ENCODE data around the gene EZH1. TPM values are rescaled to one million over a fixed set of nuclear protein-coding genes. Genes with fewer than 3 reads are reported as not detected.

Gene EZH1
- total and polyA plus RNA-seq, 9 donors, result 15.6 to 21.8 (median 18.2) TPM

GRCh38 chr17:42699415-42699740, 45.5 kb downstream of the EZH1 start:
- Histone ChIP-seq H3K4me3 (ENCODE audit: low read length) (no peak overlapping the region), H3K27me3 (ENCODE audit: control insufficient read depth, insufficient read depth, low read length) (no peaks in the 10 kb centered on the region), H3K27ac (ENCODE audit: low read length) (no peak overlapping the region), H3K4me1 (ENCODE audit: control insufficient read depth, insufficient read depth, low read length) (peaks cover 8% of the 10 kb centered on the region), H3K36me3 (ENCODE audit: control insufficient read depth, insufficient read depth, low read length) (peaks cover 70% of the 10 kb centered on the region), H3K9me3 (replicated peaks; ENCODE audit: control insufficient read depth, low read depth, low read length) (no peaks in the 10 kb centered on the region)
- DNase-seq, result no peak
- 41% methylated on average over 2 of the region's 4 CpGs for WGBS (ENCODE audit: insufficient coverage)

GRCh38 chr17:42698736-42699414, 46.0 kb downstream of the EZH1 start:
- peaks cover 67% of the 10 kb centered on the region for H3K36me3 ChIP-seq (ENCODE audit: control insufficient read depth, insufficient read depth, low read length)
- no peak overlapping the region for H3K27ac ChIP-seq (ENCODE audit: low read length)
- no peak overlapping the region for H3K4me3 ChIP-seq (ENCODE audit: low read length)
- no peaks in the 10 kb centered on the region for H3K27me3 ChIP-seq (ENCODE audit: control insufficient read depth, insufficient read depth, low read length)
- H3K9me3 ChIP-seq (replicated peaks; ENCODE audit: control insufficient read depth, low read depth, low read length), result no peaks in the 10 kb centered on the region
- peaks cover 8% of the 10 kb centered on the region for H3K4me1 ChIP-seq (ENCODE audit: control insufficient read depth, insufficient read depth, low read length)
- 33% methylated on average over 2 of the region's 2 CpGs for WGBS (ENCODE audit: insufficient coverage)
- DNase-seq, result peak; percentile 60

GRCh38 chr17:42697108-42697811, 47.6 kb downstream of the EZH1 start:
- Histone ChIP-seq H3K4me1 (ENCODE audit: control insufficient read depth, insufficient read depth, low read length) (peaks cover 8% of the 10 kb centered on the region), H3K4me3 (ENCODE audit: low read length) (no peak overlapping the region), H3K27me3 (ENCODE audit: control insufficient read depth, insufficient read depth, low read length) (no peaks in the 10 kb centered on the region), H3K27ac (ENCODE audit: low read length) (no peak overlapping the region), H3K36me3 (ENCODE audit: control insufficient read depth, insufficient read depth, low read length) (peaks cover 58% of the 10 kb centered on the region), H3K9me3 (replicated peaks; ENCODE audit: control insufficient read depth, low read depth, low read length) (no peaks in the 10 kb centered on the region)
- WGBS (ENCODE audit: insufficient coverage), result 96% methylated on average over 15 of the region's 19 CpGs
- DNase-seq, result no peak

- no peaks in the 10 kb centered on the region for H3K27me3 ChIP-seq (ENCODE audit: control insufficient read depth, insufficient read depth, low read length)
- H3K4me1 ChIP-seq (ENCODE audit: control insufficient read depth, insufficient read depth, low read length), result peaks cover 8% of the 10 kb centered on the region
- 86% methylated on average over 20 of the region's 20 CpGs for WGBS (ENCODE audit: insufficient coverage)
- no peak for DNase-seq
- H3K9me3 ChIP-seq (replicated peaks; ENCODE audit: control insufficient read depth, low read depth, low read length), result no peaks in the 10 kb centered on the region
- H3K4me3 ChIP-seq (ENCODE audit: low read length), result no peak overlapping the region
- H3K27ac ChIP-seq (ENCODE audit: low read length), result no peak overlapping the region
- H3K36me3 ChIP-seq (ENCODE audit: control insufficient read depth, insufficient read depth, low read length), result peaks cover 46% of the 10 kb centered on the region
Measured at GRCh38 chr17:42695500-42695899, 49.3 kb downstream of the EZH1 start.

- no peak for DNase-seq
- peaks cover 8% of the 10 kb centered on the region for H3K4me1 ChIP-seq (ENCODE audit: control insufficient read depth, insufficient read depth, low read length)
- WGBS (ENCODE audit: insufficient coverage), result no CpG with 5 or more reads among the region's 3 CpGs
- H3K27me3 ChIP-seq (ENCODE audit: control insufficient read depth, insufficient read depth, low read length), result peaks cover 2% of the 10 kb centered on the region
- H3K27ac ChIP-seq (ENCODE audit: low read length), result no peak overlapping the region
- H3K9me3 ChIP-seq (replicated peaks; ENCODE audit: control insufficient read depth, low read depth, low read length), result no peaks in the 10 kb centered on the region
- no peak overlapping the region for H3K4me3 ChIP-seq (ENCODE audit: low read length)
- peaks cover 40% of the 10 kb centered on the region for H3K36me3 ChIP-seq (ENCODE audit: control insufficient read depth, insufficient read depth, low read length)
Measured at GRCh38 chr17:42694524-42694923, 50.3 kb downstream of the EZH1 start.

GRCh38 chr17:42692489-42692888, 52.4 kb downstream of the EZH1 start:
- no peak overlapping the region for H3K4me3 ChIP-seq (ENCODE audit: low read length)
- no peak for DNase-seq
- peaks cover 30% of the 10 kb centered on the region for H3K36me3 ChIP-seq (ENCODE audit: control insufficient read depth, insufficient read depth, low read length)
- no peak overlapping the region for H3K27ac ChIP-seq (ENCODE audit: low read length)
- whole genome bisulfite sequencing (ENCODE audit: insufficient coverage), result 88% methylated on average over 9 of the region's 11 CpGs
- no peaks in the 10 kb centered on the region for H3K9me3 ChIP-seq (replicated peaks; ENCODE audit: control insufficient read depth, low read depth, low read length)
- H3K27me3 ChIP-seq (ENCODE audit: control insufficient read depth, insufficient read depth, low read length), result peaks cover 22% of the 10 kb centered on the region
- no peaks in the 10 kb centered on the region for H3K4me1 ChIP-seq (ENCODE audit: control insufficient read depth, insufficient read depth, low read length)

GRCh38 chr17:42691021-42691545, 53.8 kb downstream of the EZH1 start:
- Histone ChIP-seq H3K9me3 (replicated peaks; ENCODE audit: control insufficient read depth, low read depth, low read length) (no peaks in the 10 kb centered on the region), H3K4me1 (ENCODE audit: control insufficient read depth, insufficient read depth, low read length) (peaks cover 7% of the 10 kb centered on the region), H3K36me3 (ENCODE audit: control insufficient read depth, insufficient read depth, low read length) (peaks cover 25% of the 10 kb centered on the region), H3K4me3 (ENCODE audit: low read length) (no peak overlapping the region), H3K27ac (ENCODE audit: low read length) (no peak overlapping the region), H3K27me3 (ENCODE audit: control insufficient read depth, insufficient read depth, low read length) (peaks cover 36% of the 10 kb centered on the region)
- WGBS (ENCODE audit: insufficient coverage), result 78% methylated on average over 12 of the region's 12 CpGs
- no peak for DNase-seq

GRCh38 chr17:42690596-42690995, 54.2 kb downstream of the EZH1 start:
- no peaks in the 10 kb centered on the region for H3K9me3 ChIP-seq (replicated peaks; ENCODE audit: control insufficient read depth, low read depth, low read length)
- H3K4me1 ChIP-seq (ENCODE audit: control insufficient read depth, insufficient read depth, low read length), result peaks cover 7% of the 10 kb centered on the region
- DNase-seq, result no peak
- peaks cover 23% of the 10 kb centered on the region for H3K36me3 ChIP-seq (ENCODE audit: control insufficient read depth, insufficient read depth, low read length)
- H3K4me3 ChIP-seq (ENCODE audit: low read length), result no peak overlapping the region
- no peak overlapping the region for H3K27ac ChIP-seq (ENCODE audit: low read length)
- H3K27me3 ChIP-seq (ENCODE audit: control insufficient read depth, insufficient read depth, low read length), result peaks cover 41% of the 10 kb centered on the region
- WGBS (ENCODE audit: insufficient coverage), result 80% methylated on average over 10 of the region's 10 CpGs

- H3K36me3 ChIP-seq (ENCODE audit: control insufficient read depth, insufficient read depth, low read length), result peaks cover 8% of the 10 kb centered on the region
- 51% methylated on average over 26 of the region's 27 CpGs for WGBS (ENCODE audit: insufficient coverage)
- peaks cover 68% of the 10 kb centered on the region for H3K27me3 ChIP-seq (ENCODE audit: control insufficient read depth, insufficient read depth, low read length)
- H3K4me1 ChIP-seq (ENCODE audit: control insufficient read depth, insufficient read depth, low read length), result peaks cover 22% of the 10 kb centered on the region
- no peak for DNase-seq
- no peak overlapping the region for H3K27ac ChIP-seq (ENCODE audit: low read length)
- H3K9me3 ChIP-seq (replicated peaks; ENCODE audit: control insufficient read depth, low read depth, low read length), result no peaks in the 10 kb centered on the region
- no peak overlapping the region for H3K4me3 ChIP-seq (ENCODE audit: low read length)
Measured at GRCh38 chr17:42687707-42688320, 57.0 kb downstream of the EZH1 start.

GRCh38 chr17:42686520-42687128, 58.2 kb downstream of the EZH1 start:
- WGBS (ENCODE audit: insufficient coverage), result 51% methylated on average over 31 of the region's 32 CpGs
- Histone ChIP-seq H3K36me3 (ENCODE audit: control insufficient read depth, insufficient read depth, low read length) (peaks cover 2% of the 10 kb centered on the region), H3K4me1 (ENCODE audit: control insufficient read depth, insufficient read depth, low read length) (peaks cover 32% of the 10 kb centered on the region), H3K27me3 (ENCODE audit: control insufficient read depth, insufficient read depth, low read length) (peaks cover 78% of the 10 kb centered on the region), H3K4me3 (ENCODE audit: low read length) (no peak overlapping the region), H3K9me3 (replicated peaks; ENCODE audit: control insufficient read depth, low read depth, low read length) (no peaks in the 10 kb centered on the region), H3K27ac (ENCODE audit: low read length) (no peak overlapping the region)
- DNase-seq, result no peak
